ENCODE results near the gene DGCR8.

DGCR8 gene

GRCh38 chr22:20064140-20064480 is 15.9 kb upstream of the DGCR8 start:
- ATAC-seq = no peak
- TF ChIP-seq OSR1 (CRISPR knock-in tag; IDR thresholded peaks at IDR 0.05) = no peak

GRCh38 chr22:20064545-20065262 is 15.3 kb upstream of the DGCR8 start:
- no peak for TF ChIP-seq ZNF8 (CRISPR knock-in tag; IDR thresholded peaks at IDR 0.05)
- TF ChIP-seq ZNF70 (CRISPR knock-in tag; IDR thresholded peaks at IDR 0.05) = no peak
- TF ChIP-seq RARB (CRISPR knock-in tag; IDR thresholded peaks at IDR 0.05) = no peak
- no peak for TF ChIP-seq ZFP30 (CRISPR knock-in tag; IDR thresholded peaks at IDR 0.05)
- no peak for TF ChIP-seq PPARA (CRISPR knock-in tag; IDR thresholded peaks at IDR 0.05; ENCODE audit: borderline replicate concordance)
- TF ChIP-seq POU6F1 (CRISPR knock-in tag; IDR thresholded peaks at IDR 0.05; ENCODE audit: borderline replicate concordance, low read depth) = no peak
- TF ChIP-seq GLIS3 (CRISPR knock-in tag; IDR thresholded peaks at IDR 0.05) = no peak
- TF ChIP-seq BACH2 (CRISPR knock-in tag; IDR thresholded peaks at IDR 0.05; ENCODE audit: borderline replicate concordance) = no peak
- no peak for TF ChIP-seq ARNTL (CRISPR knock-in tag; IDR thresholded peaks at IDR 0.05; ENCODE audit: borderline replicate concordance, low read depth)
- TF ChIP-seq TSHZ2 (CRISPR knock-in tag; IDR thresholded peaks at IDR 0.05) = no peak
- TF ChIP-seq OSR1 (CRISPR knock-in tag; IDR thresholded peaks at IDR 0.05) = no peak
- TF ChIP-seq ISL1 (CRISPR knock-in tag; IDR thresholded peaks at IDR 0.05) = no peak
- TF ChIP-seq CSRNP3 (CRISPR knock-in tag; IDR thresholded peaks at IDR 0.05) = no peak
- no peak for TF ChIP-seq ZC3H10 (CRISPR knock-in tag; IDR thresholded peaks at IDR 0.05)
- no peak for TF ChIP-seq CSDC2 (CRISPR knock-in tag; IDR thresholded peaks at IDR 0.05)
- no peak for TF ChIP-seq SNAI2 (CRISPR knock-in tag; IDR thresholded peaks at IDR 0.05)
- no peak for ATAC-seq

GRCh38 chr22:20065896-20066616 is 14.0 kb upstream of the DGCR8 start:
- no peak for TF ChIP-seq PATZ1 (CRISPR knock-in tag; IDR thresholded peaks at IDR 0.05; ENCODE audit: borderline replicate concordance)
- no peak for TF ChIP-seq TOX (CRISPR knock-in tag; IDR thresholded peaks at IDR 0.05; ENCODE audit: borderline replicate concordance)
- TF ChIP-seq TSHZ2 (CRISPR knock-in tag; IDR thresholded peaks at IDR 0.05) = no peak
- TF ChIP-seq ISL1 (CRISPR knock-in tag; IDR thresholded peaks at IDR 0.05) = no peak
- TF ChIP-seq OSR1 (CRISPR knock-in tag; IDR thresholded peaks at IDR 0.05) = no peak
- no peak for TF ChIP-seq ESRRG (CRISPR knock-in tag; IDR thresholded peaks at IDR 0.05)
- no peak for TF ChIP-seq ZC3H10 (CRISPR knock-in tag; IDR thresholded peaks at IDR 0.05)
- TF ChIP-seq POU6F1 (CRISPR knock-in tag; IDR thresholded peaks at IDR 0.05; ENCODE audit: borderline replicate concordance, low read depth) = no peak
- no peak for TF ChIP-seq SNAI2 (CRISPR knock-in tag; IDR thresholded peaks at IDR 0.05)
- TF ChIP-seq ZNF70 (CRISPR knock-in tag; IDR thresholded peaks at IDR 0.05) = no peak
- TF ChIP-seq CSDC2 (CRISPR knock-in tag; IDR thresholded peaks at IDR 0.05) = no peak
- TF ChIP-seq GLIS3 (CRISPR knock-in tag; IDR thresholded peaks at IDR 0.05) = no peak
- TF ChIP-seq ZFP3 (CRISPR knock-in tag; IDR thresholded peaks at IDR 0.05) = no peak
- TF ChIP-seq TCF4 (CRISPR knock-in tag; IDR thresholded peaks at IDR 0.05; ENCODE audit: borderline replicate concordance) = no peak
- no peak for TF ChIP-seq ARNTL (CRISPR knock-in tag; IDR thresholded peaks at IDR 0.05; ENCODE audit: borderline replicate concordance, low read depth)
- TF ChIP-seq CSRNP3 (CRISPR knock-in tag; IDR thresholded peaks at IDR 0.05) = no peak
- TF ChIP-seq PPARA (CRISPR knock-in tag; IDR thresholded peaks at IDR 0.05; ENCODE audit: borderline replicate concordance) = no peak

More at GRCh38 chr22:20065896-20066616, 14.0 kb upstream of the DGCR8 start:
- ATAC-seq = no peak

Measured in SK-N-SH treated with all-trans-retinoic acid at 6 μM for 48 hours (cell line).